OCI-LY1 (cell line): ENCODE results near the gene RAPGEF6.

ENCODE experiments used
- H2AFZ ChIP-seq: fragments of 200-600 bp; sonication (generic), shearing (Covaris generic); 2 replicates; pipeline ENCODE4 v1.6.0; 2014; ENCODE audit warnings: antibody characterized with exemption, mild to moderate bottlenecking, low read length
- H3F3A ChIP-seq: fragments of 200-600 bp; sonication (generic), shearing (Covaris generic); 2 replicates; pipeline ENCODE4 v1.6.0; 2014; ENCODE audit warnings: mild to moderate bottlenecking, antibody characterized with exemption, low read length, moderate library complexity; ENCODE audit not compliant: insufficient read depth
- H3K27ac ChIP-seq: fragments of 200-600 bp; sonication (generic); 2 replicates; pipeline ENCODE4 v1.5.1; 2014; ENCODE audit warnings: low read length, mixed run types, mild to moderate bottlenecking, low read depth; ENCODE audit not compliant: poor library complexity, severe bottlenecking
- H3K27me3 ChIP-seq: fragments of 200-600 bp; sonication (generic); 2 replicates; pipeline ENCODE4 v1.6.0; 2014; ENCODE audit warnings: antibody characterized with exemption, mild to moderate bottlenecking, low read length, moderate library complexity; ENCODE audit not compliant: insufficient read depth
- H3K36me3 ChIP-seq: fragments of 200-600 bp; sonication (generic); 2 replicates; pipeline ENCODE4 v1.6.1; 2014; ENCODE audit warnings: mild to moderate bottlenecking, antibody characterized with exemption, low read length, moderate library complexity, mixed read lengths; ENCODE audit not compliant: insufficient read depth
- H3K4me1 ChIP-seq: fragments of 200-600 bp; sonication (generic); 2 replicates; pipeline ENCODE4 v1.5.1; 2014; ENCODE audit warnings: mild to moderate bottlenecking, low read length, moderate library complexity; ENCODE audit not compliant: insufficient read depth, severe bottlenecking
- H3K4me2 ChIP-seq: fragments of 200-600 bp; sonication (generic), shearing (Covaris generic); 2 replicates; pipeline ENCODE4 v1.6.1; 2014; ENCODE audit warnings: low read length
- H3K4me3 ChIP-seq: fragments of 200-600 bp; sonication (generic); 2 replicates; pipeline ENCODE4 v1.5.1; 2014; ENCODE audit warnings: low read length, low read depth, mild to moderate bottlenecking, mixed read lengths; ENCODE audit not compliant: poor library complexity, severe bottlenecking
- H3K79me2 ChIP-seq: fragments of 200-600 bp; shearing (Covaris generic); 2 replicates; pipeline ENCODE4 v1.6.1; 2016; ENCODE audit warnings: mixed run types, low read length, mixed read lengths; ENCODE audit not compliant: insufficient read depth
- H3K9ac ChIP-seq: fragments of 200-600 bp; sonication (generic), shearing (Covaris generic); 2 replicates; pipeline ENCODE4 v1.6.1; 2014; ENCODE audit warnings: mild to moderate bottlenecking, low read length, mixed read lengths
- H3K9me2 ChIP-seq: fragments of 200-600 bp; sonication (generic), shearing (Covaris generic); 2 replicates; pipeline ENCODE4 v1.6.1; 2014; ENCODE audit warnings: low read depth, mild to moderate bottlenecking, low read length, mixed read lengths
- H3K9me3 ChIP-seq: fragments of 200-600 bp; shearing (Covaris generic); 2 replicates; pipeline ENCODE4 v1.6.1; 2014; ENCODE audit warnings: low read length, mixed read lengths
- H4K20me1 ChIP-seq: fragments of 200-600 bp; sonication (generic), shearing (Covaris generic); 2 replicates; pipeline ENCODE4 v1.6.0; 2016; ENCODE audit warnings: mild to moderate bottlenecking, low read length; ENCODE audit not compliant: insufficient read depth
- EZH2 ChIP-seq: fragments of 200-600 bp; sonication (generic), shearing (Covaris generic); IDR thresholded peaks from 2 replicates; pipeline ENCODE4 v1.8.0; 2017; ENCODE audit warnings: borderline replicate concordance, mixed run types, mild to moderate bottlenecking, antibody characterized with exemption, low read length, moderate library complexity, mixed read lengths
- TF ChIP-seq, protein P1 (sequence below): fragments of 200-600 bp; sonication (generic), shearing (Covaris generic); IDR thresholded peaks from 2 replicates; pipeline ENCODE4 v1.5.1; 2017; ENCODE audit warnings: mild to moderate bottlenecking, antibody characterized with exemption, low read length, moderate library complexity, mixed read lengths

RAPGEF6 gene

DNA sequence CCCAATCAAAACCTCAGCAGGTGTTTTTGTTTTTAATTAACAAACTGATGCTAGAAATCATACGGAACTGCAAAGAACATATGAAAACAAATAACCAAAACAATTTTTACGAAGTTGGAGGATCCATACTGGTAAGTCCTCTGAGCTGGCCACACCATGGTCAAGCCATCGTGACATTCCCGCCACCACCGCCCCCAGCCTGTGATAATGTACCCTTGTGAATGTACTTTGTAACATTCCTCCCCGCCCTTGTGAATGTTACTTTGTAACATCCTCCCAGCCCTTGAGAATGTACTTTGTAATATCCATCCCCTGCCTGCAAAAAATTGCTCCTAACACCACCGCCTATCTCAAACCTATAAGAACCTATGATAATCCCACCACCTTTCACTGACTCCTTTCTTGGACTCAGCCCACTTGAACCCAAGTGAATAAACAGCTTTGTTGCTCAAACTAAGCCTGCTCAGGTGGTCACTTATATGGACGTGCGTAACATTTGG lies 63.3 kb downstream of the RAPGEF6 start:
- Histone ChIP-seq H3K4me1 (no peaks in the 10 kb centered on the region), H4K20me1 (no peaks in the 10 kb centered on the region), H2AFZ (no peak overlapping the region), H3K9ac (no peak overlapping the region), H3K27ac (no peak overlapping the region), H3K9me2 (no peaks in the 10 kb centered on the region), H3F3A (no peaks in the 10 kb centered on the region), H3K79me2 (peaks cover 19% of the 10 kb centered on the region), H3K36me3 (peaks cover 26% of the 10 kb centered on the region), H3K4me3 (no peak overlapping the region), H3K4me2 (no peak overlapping the region), H3K9me3 (no peaks in the 10 kb centered on the region), H3K27me3 (no peaks in the 10 kb centered on the region)
- TF ChIP-seq, protein P1, sequence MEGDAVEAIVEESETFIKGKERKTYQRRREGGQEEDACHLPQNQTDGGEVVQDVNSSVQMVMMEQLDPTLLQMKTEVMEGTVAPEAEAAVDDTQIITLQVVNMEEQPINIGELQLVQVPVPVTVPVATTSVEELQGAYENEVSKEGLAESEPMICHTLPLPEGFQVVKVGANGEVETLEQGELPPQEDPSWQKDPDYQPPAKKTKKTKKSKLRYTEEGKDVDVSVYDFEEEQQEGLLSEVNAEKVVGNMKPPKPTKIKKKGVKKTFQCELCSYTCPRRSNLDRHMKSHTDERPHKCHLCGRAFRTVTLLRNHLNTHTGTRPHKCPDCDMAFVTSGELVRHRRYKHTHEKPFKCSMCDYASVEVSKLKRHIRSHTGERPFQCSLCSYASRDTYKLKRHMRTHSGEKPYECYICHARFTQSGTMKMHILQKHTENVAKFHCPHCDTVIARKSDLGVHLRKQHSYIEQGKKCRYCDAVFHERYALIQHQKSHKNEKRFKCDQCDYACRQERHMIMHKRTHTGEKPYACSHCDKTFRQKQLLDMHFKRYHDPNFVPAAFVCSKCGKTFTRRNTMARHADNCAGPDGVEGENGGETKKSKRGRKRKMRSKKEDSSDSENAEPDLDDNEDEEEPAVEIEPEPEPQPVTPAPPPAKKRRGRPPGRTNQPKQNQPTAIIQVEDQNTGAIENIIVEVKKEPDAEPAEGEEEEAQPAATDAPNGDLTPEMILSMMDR, result no peak
- no peak for TF ChIP-seq EZH2

- H3K4me1 ChIP-seq, result no peaks in the 10 kb centered on the region
- H3F3A ChIP-seq, result no peaks in the 10 kb centered on the region
- H3K9me3 ChIP-seq, result no peaks in the 10 kb centered on the region
- H2AFZ ChIP-seq, result no peak overlapping the region
- no peak overlapping the region for H3K9ac ChIP-seq
- H3K36me3 ChIP-seq, result peaks cover 19% of the 10 kb centered on the region; the same call in 1 of the 2 replicates
- H3K4me2 ChIP-seq, result no peak overlapping the region
- no peak overlapping the region for H3K27ac ChIP-seq
- TF ChIP-seq, protein P1, result no peak
- TF ChIP-seq EZH2, result no peak
- no peak overlapping the region for H3K4me3 ChIP-seq
- no peaks in the 10 kb centered on the region for H3K27me3 ChIP-seq
- peaks cover 26% of the 10 kb centered on the region for H3K79me2 ChIP-seq
- H4K20me1 ChIP-seq, result no peaks in the 10 kb centered on the region
- H3K9me2 ChIP-seq, result no peaks in the 10 kb centered on the region
Observed at GRCh38 chr5:131570757-131571156, 64.3 kb downstream of the RAPGEF6 start.

DNA sequence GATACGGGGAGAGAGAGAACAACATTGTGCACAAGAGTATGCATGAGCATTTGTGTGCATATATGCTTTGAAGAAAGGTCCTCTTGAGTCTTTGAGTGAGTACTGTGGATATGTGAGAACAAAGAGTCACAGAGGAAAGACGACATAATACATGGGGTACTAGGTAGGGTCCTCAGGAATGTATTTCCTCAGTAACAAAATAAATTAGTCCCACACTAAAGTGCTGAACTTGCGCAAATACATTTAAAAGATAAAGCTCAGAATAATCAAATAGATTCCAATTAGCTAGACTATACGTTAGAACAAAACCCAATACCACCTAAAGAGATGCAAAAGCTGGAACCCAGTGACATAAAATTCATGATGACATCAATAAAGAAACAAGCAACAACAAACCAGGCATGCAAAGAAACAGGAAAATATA lies 70.8 kb downstream of the RAPGEF6 start:
- no peak overlapping the region for H3K27ac ChIP-seq
- H3K9ac ChIP-seq, result no peak overlapping the region
- no peaks in the 10 kb centered on the region for H3K4me1 ChIP-seq
- no peaks in the 10 kb centered on the region for H3F3A ChIP-seq
- H3K9me2 ChIP-seq, result no peaks in the 10 kb centered on the region
- H3K36me3 ChIP-seq, result peaks cover 26% of the 10 kb centered on the region
- H3K27me3 ChIP-seq, result no peaks in the 10 kb centered on the region
- H3K4me3 ChIP-seq, result no peak overlapping the region
- TF ChIP-seq, protein P1, result no peak
- no peak for TF ChIP-seq EZH2
- no peaks in the 10 kb centered on the region; the same call in 1 of the 2 replicates for H4K20me1 ChIP-seq
- no peaks in the 10 kb centered on the region for H3K9me3 ChIP-seq
- H3K79me2 ChIP-seq, result peaks cover 54% of the 10 kb centered on the region
- H2AFZ ChIP-seq, result no peak overlapping the region
- no peak overlapping the region for H3K4me2 ChIP-seq
